Ectodermal cell (in vitro differentiated cells): ENCODE data around the gene NR2F1-AS1.
"Not testable (repeated sequence)": the region's sequence is repeated elsewhere in the genome, so short reads cannot be mapped to it uniquely, and the experiment has no call there.

ENCODE experiments used
- H3K27ac ChIP-seq: 2 replicates; pipeline ENCODE4 v1.7.0; 2013; ENCODE audit warnings: mild to moderate bottlenecking, low read depth, low read length; ENCODE audit not compliant: insufficient read depth, poor library complexity, severe bottlenecking
- H3K27me3 ChIP-seq: 2 replicates; pipeline ENCODE4 v1.7.0; 2013; ENCODE audit warnings: mild to moderate bottlenecking, low read length; ENCODE audit not compliant: insufficient read depth, control insufficient read depth, poor library complexity, severe bottlenecking
- H3K36me3 ChIP-seq: one replicate; pipeline ENCODE4 v1.7.0; 2013; ENCODE audit warnings: low read length; ENCODE audit not compliant: control insufficient read depth, insufficient read depth
- H3K4me1 ChIP-seq: one replicate; pipeline ENCODE4 v1.7.0; 2013; ENCODE audit warnings: low read length; ENCODE audit not compliant: control insufficient read depth, insufficient read depth
- H3K4me3 ChIP-seq: 2 replicates; pipeline ENCODE4 v1.7.0; 2013; ENCODE audit warnings: low read depth, low read length, control low read depth; ENCODE audit not compliant: insufficient read depth
- H3K9me3 ChIP-seq: 2 replicates; pipeline ENCODE4 v1.7.0; 2013; ENCODE audit warnings: mild to moderate bottlenecking, low read length, moderate library complexity; ENCODE audit not compliant: control insufficient read depth
- WGBS, 2 experiments: methylation state at CpG; one replicate each; pipeline ENCODE4 v1.1.7; 2013; ENCODE audit warnings: missing lambda C conversion rate in 2 of 2; 5-methylcytosine and 5-hydroxymethylcytosine counted together

The NR2F1-AS1 gene

GRCh38 chr5:93513298-93513697 lies 67.7 kb downstream of the NR2F1-AS1 start:
- no peaks in the 10 kb centered on the region for H3K4me1 ChIP-seq
- H3K9me3 ChIP-seq: no peaks in the 10 kb centered on the region
- H3K36me3 ChIP-seq: no peaks in the 10 kb centered on the region
- WGBS, 2 experiments: 100% methylated on average over 1 of the region's 1 CpG
- H3K27me3 ChIP-seq: no peaks in the 10 kb centered on the region
- H3K27ac ChIP-seq: no peak overlapping the region
- H3K4me3 ChIP-seq: no peak overlapping the region

GRCh38 chr5:93512799-93513198 lies 68.2 kb downstream of the NR2F1-AS1 start:
- WGBS, 2 experiments: 87 to 90% methylated on average over 3 of the region's 3 CpGs
- Histone ChIP-seq H3K4me1 (no peaks in the 10 kb centered on the region), H3K4me3 (no peak overlapping the region), H3K9me3 (no peaks in the 10 kb centered on the region), H3K27me3 (no peaks in the 10 kb centered on the region), H3K36me3 (no peaks in the 10 kb centered on the region), H3K27ac (no peak overlapping the region)

GRCh38 chr5:93511445-93511844 lies 69.6 kb downstream of the NR2F1-AS1 start:
- Histone ChIP-seq H3K36me3 (no peaks in the 10 kb centered on the region), H3K4me3 (no peak overlapping the region), H3K9me3 (no peaks in the 10 kb centered on the region), H3K4me1 (no peaks in the 10 kb centered on the region), H3K27me3 (no peaks in the 10 kb centered on the region), H3K27ac (no peak overlapping the region)
- 89 to 94% methylated on average over 2 of the region's 2 CpGs for WGBS, 2 experiments

GRCh38 chr5:93510626-93511380 lies 70.2 kb downstream of the NR2F1-AS1 start:
- WGBS, 2 experiments: 69 to 78% methylated on average over 2 of the region's 2 CpGs
- Histone ChIP-seq H3K27me3 (no peaks in the 10 kb centered on the region), H3K4me1 (no peaks in the 10 kb centered on the region), H3K9me3 (no peaks in the 10 kb centered on the region), H3K27ac (no peak overlapping the region), H3K36me3 (no peaks in the 10 kb centered on the region), H3K4me3 (no peak overlapping the region)

- not testable (repeated sequence) for H3K4me3 ChIP-seq, H3K36me3 ChIP-seq, H3K27ac ChIP-seq, H3K9me3 ChIP-seq, H3K4me1 ChIP-seq, H3K27me3 ChIP-seq
- WGBS, 2 experiments: 77 to 83% methylated on average over 3 of the region's 3 CpGs
Measured at GRCh38 chr5:93505553-93505952, 75.5 kb downstream of the NR2F1-AS1 start.

- no peak overlapping the region for H3K27ac ChIP-seq
Measured at GRCh38 chr5:93503598-93504067, 77.4 kb downstream of the NR2F1-AS1 start.

GRCh38 chr5:93497096-93497495 lies 83.9 kb downstream of the NR2F1-AS1 start:
- Histone ChIP-seq H3K27me3 (no peaks in the 10 kb centered on the region), H3K36me3 (no peaks in the 10 kb centered on the region), H3K9me3 (no peaks in the 10 kb centered on the region), H3K27ac (no peak overlapping the region), H3K4me3 (no peak overlapping the region), H3K4me1 (no peaks in the 10 kb centered on the region)
- WGBS, 2 experiments: 93 to 100% methylated on average over 1 to 4 of the region's 4 CpGs

More at GRCh38 chr5:93503598-93504067, 77.4 kb downstream of the NR2F1-AS1 start:
- Histone ChIP-seq H3K36me3 (no peaks in the 10 kb centered on the region), H3K4me1 (no peaks in the 10 kb centered on the region), H3K9me3 (no peaks in the 10 kb centered on the region), H3K4me3 (no peak overlapping the region), H3K27me3 (no peaks in the 10 kb centered on the region)
- WGBS, 2 experiments: 90 to 100% methylated on average over 1 of the region's 1 CpG

GRCh38 chr5:93479982-93480509 lies 101.0 kb downstream of the NR2F1-AS1 start:
- Histone ChIP-seq H3K4me3 (no peak overlapping the region), H3K9me3 (no peaks in the 10 kb centered on the region), H3K27me3 (no peaks in the 10 kb centered on the region), H3K36me3 (no peaks in the 10 kb centered on the region), H3K4me1 (no peaks in the 10 kb centered on the region), H3K27ac (no peak overlapping the region)

GRCh38 chr5:93477816-93478215 lies 103.2 kb downstream of the NR2F1-AS1 start:
- no peak overlapping the region for H3K27ac ChIP-seq
- no peaks in the 10 kb centered on the region for H3K9me3 ChIP-seq
- no peak overlapping the region for H3K4me3 ChIP-seq
- no peaks in the 10 kb centered on the region for H3K36me3 ChIP-seq
- no peaks in the 10 kb centered on the region for H3K4me1 ChIP-seq
- no peaks in the 10 kb centered on the region for H3K27me3 ChIP-seq

GRCh38 chr5:93476251-93476742 lies 104.7 kb downstream of the NR2F1-AS1 start:
- Histone ChIP-seq H3K27me3 (no peaks in the 10 kb centered on the region), H3K9me3 (no peaks in the 10 kb centered on the region), H3K36me3 (no peaks in the 10 kb centered on the region), H3K27ac (no peak overlapping the region), H3K4me3 (no peak overlapping the region), H3K4me1 (no peaks in the 10 kb centered on the region)
- WGBS, 2 experiments: 92 to 96% methylated on average over 2 of the region's 2 CpGs
